ENCODE data around the gene PDS5A. TPM values are rescaled to one million over a fixed set of nuclear protein-coding genes. Genes with fewer than 3 reads are reported as not detected.
"Not testable (repeated sequence)": the region's sequence is repeated elsewhere in the genome, so short reads cannot be mapped to it uniquely, and the experiment has no call there.

Gene PDS5A, protein sequence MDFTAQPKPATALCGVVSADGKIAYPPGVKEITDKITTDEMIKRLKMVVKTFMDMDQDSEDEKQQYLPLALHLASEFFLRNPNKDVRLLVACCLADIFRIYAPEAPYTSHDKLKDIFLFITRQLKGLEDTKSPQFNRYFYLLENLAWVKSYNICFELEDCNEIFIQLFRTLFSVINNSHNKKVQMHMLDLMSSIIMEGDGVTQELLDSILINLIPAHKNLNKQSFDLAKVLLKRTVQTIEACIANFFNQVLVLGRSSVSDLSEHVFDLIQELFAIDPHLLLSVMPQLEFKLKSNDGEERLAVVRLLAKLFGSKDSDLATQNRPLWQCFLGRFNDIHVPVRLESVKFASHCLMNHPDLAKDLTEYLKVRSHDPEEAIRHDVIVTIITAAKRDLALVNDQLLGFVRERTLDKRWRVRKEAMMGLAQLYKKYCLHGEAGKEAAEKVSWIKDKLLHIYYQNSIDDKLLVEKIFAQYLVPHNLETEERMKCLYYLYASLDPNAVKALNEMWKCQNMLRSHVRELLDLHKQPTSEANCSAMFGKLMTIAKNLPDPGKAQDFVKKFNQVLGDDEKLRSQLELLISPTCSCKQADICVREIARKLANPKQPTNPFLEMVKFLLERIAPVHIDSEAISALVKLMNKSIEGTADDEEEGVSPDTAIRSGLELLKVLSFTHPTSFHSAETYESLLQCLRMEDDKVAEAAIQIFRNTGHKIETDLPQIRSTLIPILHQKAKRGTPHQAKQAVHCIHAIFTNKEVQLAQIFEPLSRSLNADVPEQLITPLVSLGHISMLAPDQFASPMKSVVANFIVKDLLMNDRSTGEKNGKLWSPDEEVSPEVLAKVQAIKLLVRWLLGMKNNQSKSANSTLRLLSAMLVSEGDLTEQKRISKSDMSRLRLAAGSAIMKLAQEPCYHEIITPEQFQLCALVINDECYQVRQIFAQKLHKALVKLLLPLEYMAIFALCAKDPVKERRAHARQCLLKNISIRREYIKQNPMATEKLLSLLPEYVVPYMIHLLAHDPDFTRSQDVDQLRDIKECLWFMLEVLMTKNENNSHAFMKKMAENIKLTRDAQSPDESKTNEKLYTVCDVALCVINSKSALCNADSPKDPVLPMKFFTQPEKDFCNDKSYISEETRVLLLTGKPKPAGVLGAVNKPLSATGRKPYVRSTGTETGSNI (N-terminal part only)
- 120 TPM for total RNA-seq

DNA sequence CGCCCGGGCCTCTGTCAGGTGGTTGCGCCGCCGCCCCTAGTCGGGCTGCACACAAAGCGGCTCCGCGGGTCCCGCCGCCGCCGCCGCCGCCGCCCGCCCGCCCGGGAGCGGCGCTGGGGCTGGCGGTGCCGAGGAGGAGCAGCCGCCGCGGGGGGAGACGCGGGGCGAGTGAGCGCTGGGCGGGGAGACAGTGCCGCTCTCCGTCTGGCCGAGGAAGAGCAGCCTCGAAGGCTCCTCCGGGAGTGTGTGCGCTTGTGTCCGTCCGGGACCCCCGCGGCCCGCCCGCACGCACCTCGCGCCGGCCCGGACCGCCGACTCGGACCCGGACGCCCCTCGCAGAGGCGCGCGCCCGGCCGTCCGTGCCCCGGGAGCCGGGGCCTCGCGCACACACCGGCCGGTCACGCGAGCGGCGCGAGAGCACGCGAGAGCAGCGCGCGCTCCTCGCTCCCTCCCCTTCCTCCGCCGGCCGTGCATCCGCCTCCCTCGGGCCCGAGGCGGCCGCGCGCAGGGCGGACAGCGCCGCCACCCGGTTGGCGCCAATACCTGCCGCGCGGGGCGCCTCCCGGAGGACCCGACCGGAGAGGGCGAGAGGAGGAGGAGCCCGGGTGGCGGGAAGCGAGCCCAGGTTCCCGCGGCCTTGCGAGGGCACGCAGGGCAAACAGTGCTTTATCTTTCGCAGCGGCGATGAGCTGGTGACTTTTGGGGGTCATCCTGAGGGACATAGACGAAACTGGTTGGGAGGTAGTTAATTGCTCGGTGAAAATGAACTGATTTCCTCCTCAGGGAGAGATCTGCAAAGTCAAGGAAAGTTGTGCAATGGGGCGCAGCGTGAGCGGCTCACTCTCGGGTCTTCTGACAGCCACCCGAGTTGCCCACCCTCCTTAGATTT lies at the start of gene PDS5A:
Gene PDS5A, minus strand, starts transcription at position 423 of the 889 bp plus-strand sequence. CDS start 1,334 bp downstream, outside the sequence.
- Histone ChIP-seq H3K27me3 (ENCODE audit: insufficient read depth, low read length) (no peaks in the 10 kb centered on the region), H3K4me1 (ENCODE audit: insufficient read depth, low read length) (peaks cover 31% of the 10 kb centered on the region), H3K9me3 (ENCODE audit: low read depth, low read length) (no peaks in the 10 kb centered on the region), H3K4me3 (ENCODE audit: low read length) (peak within 1 kb of the TSS; percentile 82)

- H3K27me3 ChIP-seq (ENCODE audit: insufficient read depth, low read length); H3K9me3 ChIP-seq (ENCODE audit: low read depth, low read length); H3K4me3 ChIP-seq (ENCODE audit: low read length): not testable (repeated sequence)
Measured at GRCh38 chr4:40024049-40024448, 46.3 kb upstream of the PDS5A start.

GRCh38 chr4:40021116-40021515 lies 43.4 kb upstream of the PDS5A start:
- not testable (repeated sequence) for H3K4me1 ChIP-seq (ENCODE audit: insufficient read depth, low read length); H3K4me3 ChIP-seq (ENCODE audit: low read length); H3K27me3 ChIP-seq (ENCODE audit: insufficient read depth, low read length); H3K9me3 ChIP-seq (ENCODE audit: low read depth, low read length)

More at GRCh38 chr4:40024049-40024448, 46.3 kb upstream of the PDS5A start:
- H3K4me1 ChIP-seq (ENCODE audit: insufficient read depth, low read length), result not testable (repeated sequence)

DNA sequence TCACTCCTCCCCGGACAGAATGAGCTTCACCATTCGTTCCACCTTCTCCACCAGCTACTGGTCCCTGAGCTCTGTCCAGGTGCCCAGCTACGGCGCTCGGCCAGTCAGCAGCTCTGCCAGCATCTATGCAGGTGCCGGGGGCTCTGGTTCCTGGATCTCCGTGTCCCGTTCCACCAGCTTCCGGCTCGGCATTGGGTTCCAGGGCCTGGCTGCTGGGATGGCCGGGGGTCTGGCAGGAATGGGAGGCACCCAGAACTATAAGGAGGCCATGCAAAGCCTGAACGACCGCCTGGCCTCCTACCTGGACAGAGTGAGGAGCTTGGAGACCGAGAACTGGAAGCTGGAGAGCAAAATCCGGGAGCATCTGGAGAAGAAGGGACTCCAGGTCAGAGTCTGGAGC lies 42.5 kb upstream of the PDS5A start:
- no peaks in the 10 kb centered on the region for H3K27me3 ChIP-seq (ENCODE audit: insufficient read depth, low read length)
- H3K4me3 ChIP-seq (ENCODE audit: low read length), result no peak overlapping the region
- H3K9me3 ChIP-seq (ENCODE audit: low read depth, low read length), result no peaks in the 10 kb centered on the region
- H3K4me1 ChIP-seq (ENCODE audit: insufficient read depth, low read length), result no peaks in the 10 kb centered on the region

- Histone ChIP-seq H3K9me3 (ENCODE audit: low read depth, low read length) (no peaks in the 10 kb centered on the region), H3K27me3 (ENCODE audit: insufficient read depth, low read length) (no peaks in the 10 kb centered on the region), H3K4me3 (ENCODE audit: low read length) (no peak overlapping the region), H3K4me1 (ENCODE audit: insufficient read depth, low read length) (no peaks in the 10 kb centered on the region)
Measured at GRCh38 chr4:40016007-40016406, 38.3 kb upstream of the PDS5A start.

- H3K9me3 ChIP-seq (ENCODE audit: low read depth, low read length), result no peaks in the 10 kb centered on the region
- H3K4me1 ChIP-seq (ENCODE audit: insufficient read depth, low read length), result peaks cover 3% of the 10 kb centered on the region
- H3K4me3 ChIP-seq (ENCODE audit: low read length), result no peak overlapping the region
- no peaks in the 10 kb centered on the region for H3K27me3 ChIP-seq (ENCODE audit: insufficient read depth, low read length)
Measured at GRCh38 chr4:40003986-40004385, 26.3 kb upstream of the PDS5A start.

- Histone ChIP-seq H3K27me3 (ENCODE audit: insufficient read depth, low read length) (no peaks in the 10 kb centered on the region), H3K9me3 (ENCODE audit: low read depth, low read length) (no peaks in the 10 kb centered on the region), H3K4me1 (ENCODE audit: insufficient read depth, low read length) (peaks cover 3% of the 10 kb centered on the region), H3K4me3 (ENCODE audit: low read length) (no peak overlapping the region)
Measured at GRCh38 chr4:40000711-40001110, 23.0 kb upstream of the PDS5A start.

- H3K4me1 ChIP-seq (ENCODE audit: insufficient read depth, low read length), result peaks cover 2% of the 10 kb centered on the region
- H3K4me3 ChIP-seq (ENCODE audit: low read length), result no peak overlapping the region
- H3K27me3 ChIP-seq (ENCODE audit: insufficient read depth, low read length), result no peaks in the 10 kb centered on the region
- H3K9me3 ChIP-seq (ENCODE audit: low read depth, low read length), result no peaks in the 10 kb centered on the region
Measured at GRCh38 chr4:39998659-39999345, 21.1 kb upstream of the PDS5A start.

GRCh38 chr4:39996811-39997210 lies 19.1 kb upstream of the PDS5A start:
- Histone ChIP-seq H3K9me3 (ENCODE audit: low read depth, low read length) (no peaks in the 10 kb centered on the region), H3K4me1 (ENCODE audit: insufficient read depth, low read length) (no peaks in the 10 kb centered on the region), H3K27me3 (ENCODE audit: insufficient read depth, low read length) (no peaks in the 10 kb centered on the region), H3K4me3 (ENCODE audit: low read length) (no peak overlapping the region)

GRCh38 chr4:39994406-39994805 lies 16.7 kb upstream of the PDS5A start:
- H3K9me3 ChIP-seq (ENCODE audit: low read depth, low read length), result no peaks in the 10 kb centered on the region
- H3K4me1 ChIP-seq (ENCODE audit: insufficient read depth, low read length), result no peaks in the 10 kb centered on the region
- H3K27me3 ChIP-seq (ENCODE audit: insufficient read depth, low read length), result no peaks in the 10 kb centered on the region
- H3K4me3 ChIP-seq (ENCODE audit: low read length), result no peak overlapping the region

GRCh38 chr4:39989381-39989780 lies 11.7 kb upstream of the PDS5A start:
- not testable (repeated sequence) for H3K4me3 ChIP-seq (ENCODE audit: low read length); H3K27me3 ChIP-seq (ENCODE audit: insufficient read depth, low read length); H3K4me1 ChIP-seq (ENCODE audit: insufficient read depth, low read length); H3K9me3 ChIP-seq (ENCODE audit: low read depth, low read length)

- no peaks in the 10 kb centered on the region for H3K27me3 ChIP-seq (ENCODE audit: insufficient read depth, low read length)
Measured at GRCh38 chr4:39987485-39987884, 9.8 kb upstream of the PDS5A start.

DNA sequence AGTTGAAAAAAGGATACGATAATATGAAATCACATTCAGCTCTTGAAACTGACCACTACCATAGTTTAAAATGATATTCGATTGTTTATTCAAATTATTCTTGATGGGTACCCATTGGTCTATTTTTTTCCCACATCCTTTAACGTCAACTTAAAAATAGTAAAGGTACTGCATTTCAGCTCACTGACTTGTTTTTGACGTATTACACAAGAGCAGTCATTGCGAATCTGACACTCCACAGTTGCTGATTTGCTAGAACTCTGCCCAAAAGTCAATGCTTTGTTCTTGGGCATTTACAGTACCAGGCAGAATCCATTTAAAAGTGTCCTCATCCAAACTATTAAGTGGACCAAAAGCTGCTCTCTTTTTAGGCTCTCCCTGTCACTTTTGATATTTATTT lies 1.2 kb upstream of the PDS5A start:
- peaks cover 24% of the 10 kb centered on the region for H3K4me1 ChIP-seq (ENCODE audit: insufficient read depth, low read length)
- no peaks in the 10 kb centered on the region for H3K9me3 ChIP-seq (ENCODE audit: low read depth, low read length)
- no peak overlapping the region for H3K4me3 ChIP-seq (ENCODE audit: low read length)
- H3K27me3 ChIP-seq (ENCODE audit: insufficient read depth, low read length), result no peaks in the 10 kb centered on the region

More at GRCh38 chr4:39987485-39987884, 9.8 kb upstream of the PDS5A start:
- H3K4me1 ChIP-seq (ENCODE audit: insufficient read depth, low read length), result no peaks in the 10 kb centered on the region
- no peaks in the 10 kb centered on the region for H3K9me3 ChIP-seq (ENCODE audit: low read depth, low read length)
- H3K4me3 ChIP-seq (ENCODE audit: low read length), result no peak overlapping the region

- H3K9me3 ChIP-seq (ENCODE audit: low read depth, low read length), result no peaks in the 10 kb centered on the region
- peak overlapping the region; percentile 82 for H3K4me3 ChIP-seq (ENCODE audit: low read length)
- no peaks in the 10 kb centered on the region for H3K27me3 ChIP-seq (ENCODE audit: insufficient read depth, low read length)
- H3K4me1 ChIP-seq (ENCODE audit: insufficient read depth, low read length), result peaks cover 27% of the 10 kb centered on the region
Measured at GRCh38 chr4:39978378-39978775, 666 bp upstream of the PDS5A start.

Measured in mononuclear cell (primary cell).